Hematopoietic multipotent progenitor cell treated with erythropoietin and hydrocortisone succinate and interleukin-3 and kit ligand, for 6 days (in vitro differentiated cells): ENCODE data around the gene SMIM33.
"Not testable (repeated sequence)": the region's sequence is repeated elsewhere in the genome, so short reads cannot be mapped to it uniquely, and the experiment has no call there.

Experiments used
- DNase-seq: peaks from one replicate; pipeline ENCODE4 v3.0.0-alpha.2; 2015

SMIM33 gene

GRCh38 chr5:139486201-139486600 is 15.4 kb downstream of the SMIM33 start:
- DNase-seq, result no peak

DNA sequence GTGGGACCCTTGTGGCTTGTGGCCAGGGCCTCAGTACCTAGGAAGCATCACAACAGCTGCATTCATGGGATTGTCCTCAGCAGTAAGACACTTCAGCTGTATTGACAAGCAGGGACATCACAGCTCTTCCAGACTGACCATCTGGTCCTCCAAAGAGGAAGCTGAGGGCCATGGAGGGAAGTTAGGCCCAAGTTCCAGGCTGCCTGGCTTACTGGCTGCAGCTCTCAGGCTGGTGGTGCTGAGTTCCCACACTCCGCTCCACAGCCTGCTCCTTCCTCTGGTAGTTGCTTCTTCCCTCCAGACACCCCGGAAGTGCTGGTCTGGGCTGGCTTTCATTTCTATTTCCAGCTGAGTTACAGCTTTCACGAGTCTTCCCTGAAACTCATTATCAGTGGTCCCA is 17.5 kb downstream of the SMIM33 start:
- peak; percentile 19 for DNase-seq

GRCh38 chr5:139492700-139493192 is 21.9 kb downstream of the SMIM33 start:
- DNase-seq, result peak; percentile 25

- DNase-seq, result no peak
These were observed 23.5 kb downstream of the SMIM33 start for GRCh38 chr5:139494256-139494655.

DNA sequence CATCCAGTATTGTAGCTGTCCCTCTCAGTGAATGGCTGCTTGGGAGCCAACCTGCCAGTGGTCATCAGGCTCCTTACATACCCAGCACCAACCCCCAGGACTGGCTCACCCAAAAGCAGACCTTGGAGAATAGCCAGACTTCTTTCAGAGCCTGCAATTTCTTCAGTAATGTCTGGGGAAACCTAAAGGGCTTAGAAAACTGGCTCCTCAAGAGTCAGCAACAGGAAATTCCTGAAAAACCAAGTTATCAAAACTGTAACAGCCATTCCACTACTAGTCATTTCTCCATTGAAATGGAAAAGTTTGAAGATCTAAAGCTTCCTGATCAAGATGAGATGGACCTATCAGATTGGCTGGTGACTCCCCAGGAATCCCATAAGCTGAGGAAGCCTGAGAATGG is 24.0 kb downstream of the SMIM33 start:
- DNase-seq, result no peak

GRCh38 chr5:139495638-139496435 is 25.0 kb downstream of the SMIM33 start:
- peak; percentile 51 for DNase-seq

GRCh38 chr5:139501381-139501780 is 30.6 kb downstream of the SMIM33 start:
- no peak for DNase-seq

- DNase-seq, result not testable (repeated sequence)
These were observed 32.4 kb downstream of the SMIM33 start for GRCh38 chr5:139503036-139503817.

GRCh38 chr5:139503879-139504278 is 33.1 kb downstream of the SMIM33 start:
- DNase-seq, result not testable (repeated sequence)

DNA sequence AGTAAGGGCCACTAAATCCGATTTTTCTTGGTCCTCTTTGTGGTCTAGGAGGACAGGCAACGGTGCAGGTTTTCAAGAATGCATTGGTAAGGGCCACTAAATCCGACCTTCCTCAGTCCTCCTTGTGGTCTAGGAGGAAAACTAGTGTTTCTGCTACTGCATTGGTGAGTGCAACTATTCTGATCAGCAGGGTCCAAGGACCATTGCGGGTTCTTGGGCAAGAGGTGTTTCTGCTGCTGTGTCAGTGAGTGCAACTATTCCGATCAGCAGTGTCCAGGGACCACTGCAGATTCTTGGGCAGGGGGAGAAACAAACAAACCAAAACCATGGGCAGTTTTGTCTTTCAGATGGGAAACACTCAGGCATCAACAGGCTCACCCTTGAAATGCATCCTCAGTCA is 33.9 kb downstream of the SMIM33 start:
- DNase-seq, result not testable (repeated sequence)

- DNase-seq, result peak; percentile 27
These were observed 42.1 kb downstream of the SMIM33 start for GRCh38 chr5:139512786-139513390.

- DNase-seq, result peak; percentile 93
These were observed 42.6 kb downstream of the SMIM33 start for GRCh38 chr5:139513434-139513833.

DNA sequence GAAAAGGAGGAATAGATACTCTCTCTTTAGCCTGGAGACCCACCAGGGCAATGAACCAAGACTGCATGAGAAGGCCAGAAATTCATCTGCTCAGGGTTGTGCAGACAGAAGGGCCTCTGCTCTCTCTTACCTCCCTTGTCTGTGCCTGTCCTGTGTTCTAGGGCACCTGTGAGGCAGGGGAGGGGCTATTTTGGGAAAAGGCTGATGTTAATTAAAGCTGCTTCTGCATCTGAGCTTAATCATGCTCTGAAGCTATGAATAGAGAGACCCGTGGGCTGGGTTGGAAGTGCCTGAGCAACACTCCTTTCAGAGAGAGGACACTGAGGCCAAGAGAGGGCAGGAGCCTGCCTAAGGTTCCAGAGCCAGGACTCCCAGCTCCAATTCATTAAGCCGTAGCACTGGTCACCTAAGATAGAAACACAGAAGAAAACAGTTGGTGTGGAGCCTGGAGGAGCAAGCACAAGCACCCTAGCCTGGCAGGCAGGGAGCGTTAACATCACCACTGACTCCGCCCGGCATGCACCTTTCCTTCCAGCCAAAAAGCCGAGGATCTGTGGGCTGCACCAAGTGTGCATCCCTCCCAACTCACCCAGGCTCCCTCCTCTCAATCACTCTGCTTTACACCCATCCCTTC is 43.2 kb downstream of the SMIM33 start:
- DNase-seq, result no peak

DNA sequence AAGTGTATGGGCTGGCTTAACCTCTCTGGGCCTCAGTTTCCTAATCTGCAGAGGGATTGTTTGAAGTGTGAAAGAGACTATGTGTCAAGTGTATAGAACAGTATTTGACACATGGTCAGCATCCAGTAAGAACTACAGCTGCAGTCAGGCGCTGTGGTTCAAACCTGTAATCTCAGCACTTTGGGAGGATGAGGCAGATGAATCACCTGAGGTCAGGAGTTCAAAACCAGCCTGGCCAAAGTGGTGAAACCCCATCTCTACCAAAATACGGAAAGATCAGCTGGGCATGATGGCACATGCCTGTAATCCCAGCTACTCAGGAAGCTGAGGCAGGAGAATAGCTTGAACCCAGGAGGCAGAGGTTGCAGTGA is 43.7 kb downstream of the SMIM33 start:
- no peak for DNase-seq

- peak; percentile 93 for DNase-seq
These were observed 47.1 kb downstream of the SMIM33 start for GRCh38 chr5:139517683-139518564.
